ENCODE results near the gene KCNMA1.

DNA sequence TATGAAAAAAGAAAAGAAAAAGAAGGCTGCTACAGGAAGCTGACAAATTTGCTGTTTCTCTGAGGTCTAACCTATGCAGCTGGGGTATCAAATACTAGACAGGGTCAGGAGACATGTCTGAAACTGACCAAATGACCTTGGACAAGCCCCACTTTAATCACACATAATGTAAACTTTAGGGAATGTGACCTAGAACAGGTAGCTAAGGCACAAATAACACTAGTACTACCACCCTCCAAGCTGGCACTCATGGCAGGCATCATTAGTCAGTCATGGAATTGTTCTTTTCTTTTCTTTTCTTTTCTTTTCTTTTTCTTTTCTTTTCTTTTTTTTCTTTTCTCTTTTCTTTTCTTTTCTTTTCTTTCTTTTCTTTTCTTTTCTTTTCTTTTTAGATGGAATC, 250.4 kb downstream of the KCNMA1 start:
- TF ChIP-seq, protein P1, sequence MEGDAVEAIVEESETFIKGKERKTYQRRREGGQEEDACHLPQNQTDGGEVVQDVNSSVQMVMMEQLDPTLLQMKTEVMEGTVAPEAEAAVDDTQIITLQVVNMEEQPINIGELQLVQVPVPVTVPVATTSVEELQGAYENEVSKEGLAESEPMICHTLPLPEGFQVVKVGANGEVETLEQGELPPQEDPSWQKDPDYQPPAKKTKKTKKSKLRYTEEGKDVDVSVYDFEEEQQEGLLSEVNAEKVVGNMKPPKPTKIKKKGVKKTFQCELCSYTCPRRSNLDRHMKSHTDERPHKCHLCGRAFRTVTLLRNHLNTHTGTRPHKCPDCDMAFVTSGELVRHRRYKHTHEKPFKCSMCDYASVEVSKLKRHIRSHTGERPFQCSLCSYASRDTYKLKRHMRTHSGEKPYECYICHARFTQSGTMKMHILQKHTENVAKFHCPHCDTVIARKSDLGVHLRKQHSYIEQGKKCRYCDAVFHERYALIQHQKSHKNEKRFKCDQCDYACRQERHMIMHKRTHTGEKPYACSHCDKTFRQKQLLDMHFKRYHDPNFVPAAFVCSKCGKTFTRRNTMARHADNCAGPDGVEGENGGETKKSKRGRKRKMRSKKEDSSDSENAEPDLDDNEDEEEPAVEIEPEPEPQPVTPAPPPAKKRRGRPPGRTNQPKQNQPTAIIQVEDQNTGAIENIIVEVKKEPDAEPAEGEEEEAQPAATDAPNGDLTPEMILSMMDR (IDR thresholded peaks at IDR 0.05), result no peak
- TF ChIP-seq POLR2AphosphoS5 (IDR thresholded peaks at IDR 0.05; ENCODE audit: insufficient read depth in 1 of 2, low read depth in 1 of 2) (no peak), POLR2A (IDR thresholded peaks at IDR 0.05) (no peak)

Data from vagina (tissue), 2 donors.